Natural killer cell (primary cell): ENCODE data around the gene CCDC102B. TPM values are rescaled to one million over a fixed set of nuclear protein-coding genes. Genes with fewer than 3 reads are reported as not detected.

Source experiments
- ATAC-seq, 3 donors: fragments of 150-1000 bp in 2 of 3; fragments of 200-7000 bp in 1 of 3; cut with Tn5 transposase; 1 replicate in 1 of 3; 2 replicates in 2 of 3; pipeline ENCODE4 v1.10.0; 2021; ENCODE audit warnings: mild to moderate bottlenecking in 2 of 3, moderate library complexity in 2 of 3
- DNase-seq, 2 donors: peaks; one replicate each; pipeline versions ENCODE4 v3.0.0 to v3.0.0-alpha.2; 2013 to 2021; ENCODE audit warnings: mixed read lengths in 1 of 2
- H3K27ac ChIP-seq: one replicate; pipeline ENCODE4 v1.5.1; 2013; ENCODE audit warnings: mild to moderate bottlenecking, low read length
- H3K27me3 ChIP-seq: one replicate; pipeline ENCODE4 v1.6.1; 2013; ENCODE audit warnings: low read length; ENCODE audit not compliant: control insufficient read depth, insufficient read depth
- H3K36me3 ChIP-seq: one replicate; pipeline ENCODE4 v1.6.1; 2013; ENCODE audit warnings: low read length; ENCODE audit not compliant: control insufficient read depth, insufficient read depth
- H3K4me1 ChIP-seq: one replicate; pipeline ENCODE4 v1.6.1; 2013; ENCODE audit warnings: low read length; ENCODE audit not compliant: control insufficient read depth, insufficient read depth
- H3K4me3 ChIP-seq: one replicate; pipeline ENCODE4 v1.5.1; 2013; ENCODE audit warnings: low read length
- H3K9me3 ChIP-seq: one replicate; pipeline ENCODE4 v1.6.1; 2013; ENCODE audit warnings: low read length; ENCODE audit not compliant: control insufficient read depth, insufficient read depth
- H3K27ac Mint-ChIP-seq, 2 donors: one replicate each; pipeline ENCODE4 v1.8.0; 2022; ENCODE audit warnings: mild to moderate bottlenecking in 2 of 2, mixed read lengths in 2 of 2, moderate library complexity in 1 of 2
- H3K27me3 Mint-ChIP-seq, 2 donors: one replicate each; pipeline ENCODE4 v1.8.0; 2022; ENCODE audit warnings: low read depth in 2 of 2, mixed read lengths in 2 of 2
- H3K36me3 Mint-ChIP-seq: one replicate; pipeline ENCODE4 v1.8.0; 2022; ENCODE audit warnings: mixed read lengths
- H3K4me1 Mint-ChIP-seq, 2 donors: one replicate each; pipeline ENCODE4 v1.8.0; 2022; ENCODE audit warnings: mixed read lengths in 2 of 2
- H3K4me3 Mint-ChIP-seq: one replicate; pipeline ENCODE4 v1.8.0; 2022; ENCODE audit warnings: mild to moderate bottlenecking, moderate library complexity, mixed read lengths
- H3K9me3 Mint-ChIP-seq, 2 donors: one replicate each; pipeline ENCODE4 v1.8.0; 2022; ENCODE audit warnings: mixed read lengths in 2 of 2
- CTCF ChIP-seq: fragments of 200-600 bp; IDR thresholded peaks from one replicate; pipeline ENCODE4 v1.8.0; 2022; ENCODE audit warnings: antibody characterized with exemption
- WGBS: methylation state at CpG from one replicate; pipeline ENCODE4 v1.1.7; 2013; ENCODE audit warnings: missing lambda C conversion rate; ENCODE audit not compliant: insufficient coverage; 5-methylcytosine and 5-hydroxymethylcytosine counted together
- intact Hi-C: fragments of 100-400 bp; cut with micrococcal nuclease; formaldehyde crosslinking; loops from one replicate; pipeline ENCODE4 v1.14.2; 2022
- total RNA-seq, 4 donors: library from RNA; stranded (reverse); fragments of 120-200 nt in 1 of 4; gene quantifications; one replicate each; pipeline versions ENCODE4 v1.2.3 to v1.2.4, GENCODE V29; 2013 to 2022

CCDC102B gene
- total RNA-seq, 3 donors from 2014 or later (not counting 1 experiment from before 2014, with no cell fraction given), result 6.9 to 9.9 (median 8.9) TPM

- Mint-ChIP-seq H3K4me3 (no peak overlapping the region), H3K36me3 (no peaks in the 10 kb centered on the region), H3K4me1 (no peaks in the 10 kb centered on the region), H3K27me3 (no peaks in the 10 kb centered on the region), H3K9me3 (no peaks in the 10 kb centered on the region), H3K27ac (no peak overlapping the region)
- Histone ChIP-seq H3K4me1 (no peaks in the 10 kb centered on the region), H3K27ac (no peak overlapping the region), H3K36me3 (no peaks in the 10 kb centered on the region), H3K4me3 (no peak overlapping the region), H3K27me3 (no peaks in the 10 kb centered on the region), H3K9me3 (no peaks in the 10 kb centered on the region)
- intact Hi-C loops, result no loop called here
- no peak for TF ChIP-seq CTCF
- ATAC-seq (no peak), DNase-seq (no peak)
- WGBS, result 76% methylated on average over 2 of the region's 4 CpGs
Observed at GRCh38 chr18:68854786-68855391, 57.0 kb downstream of the CCDC102B start.

GRCh38 chr18:68855491-68855890, 57.6 kb downstream of the CCDC102B start:
- Histone ChIP-seq H3K4me3 (no peak overlapping the region), H3K27ac (no peak overlapping the region), H3K36me3 (no peaks in the 10 kb centered on the region), H3K27me3 (no peaks in the 10 kb centered on the region), H3K9me3 (no peaks in the 10 kb centered on the region), H3K4me1 (no peaks in the 10 kb centered on the region)
- no peak for TF ChIP-seq CTCF
- no peak overlapping the region for H3K4me3 Mint-ChIP-seq
- no peaks in the 10 kb centered on the region for H3K36me3 Mint-ChIP-seq
- no peaks in the 10 kb centered on the region for H3K27me3 Mint-ChIP-seq
- DNase-seq (no peak), ATAC-seq (no peak)
- no peak overlapping the region for H3K27ac Mint-ChIP-seq
- intact Hi-C loops, result no loop called here
- peaks cover 0 to under 1% of the 10 kb centered on the region in 2 donors for H3K9me3 Mint-ChIP-seq
- H3K4me1 Mint-ChIP-seq, result no peaks in the 10 kb centered on the region

GRCh38 chr18:68861365-68861764, 63.5 kb downstream of the CCDC102B start:
- H3K27me3 ChIP-seq, result no peaks in the 10 kb centered on the region
- no peaks in the 10 kb centered on the region for H3K36me3 ChIP-seq
- Mint-ChIP-seq H3K9me3 (peaks cover 0 to 2% of the 10 kb centered on the region in 2 donors), H3K4me3 (no peak overlapping the region), H3K27me3 (no peaks in the 10 kb centered on the region), H3K4me1 (no peaks in the 10 kb centered on the region), H3K36me3 (no peaks in the 10 kb centered on the region), H3K27ac (no peak overlapping the region)
- intact Hi-C loops, result no loop called here
- DNase-seq (no peak), ATAC-seq (no peak)
- WGBS, result 100% methylated on average over 1 of the region's 2 CpGs
- no peak overlapping the region for H3K27ac ChIP-seq
- H3K4me1 ChIP-seq, result no peaks in the 10 kb centered on the region
- TF ChIP-seq CTCF, result no peak
- no peaks in the 10 kb centered on the region for H3K9me3 ChIP-seq
- H3K4me3 ChIP-seq, result no peak overlapping the region

GRCh38 chr18:68865021-68865420, 67.1 kb downstream of the CCDC102B start:
- TF ChIP-seq CTCF, result no peak
- Histone ChIP-seq H3K9me3 (no peaks in the 10 kb centered on the region), H3K4me1 (no peaks in the 10 kb centered on the region), H3K27ac (no peak overlapping the region), H3K36me3 (no peaks in the 10 kb centered on the region), H3K27me3 (no peaks in the 10 kb centered on the region), H3K4me3 (no peak overlapping the region)
- H3K9me3 Mint-ChIP-seq, result peaks cover 3 to 4% of the 10 kb centered on the region in 2 donors
- no peak overlapping the region for H3K27ac Mint-ChIP-seq
- no peak overlapping the region for H3K4me3 Mint-ChIP-seq
- ATAC-seq, result no peak
- 80% methylated on average over 2 of the region's 2 CpGs for WGBS
- no peaks in the 10 kb centered on the region for H3K27me3 Mint-ChIP-seq
- intact Hi-C loops, result no loop called here
- DNase-seq, result no peak
- H3K36me3 Mint-ChIP-seq, result no peaks in the 10 kb centered on the region
- H3K4me1 Mint-ChIP-seq, result no peaks in the 10 kb centered on the region
